GM15510 (cell line): ENCODE measurements around the gene DYNC1H1.

Experiments
- POLR2A ChIP-seq: IDR thresholded peaks from 3 replicates; pipeline ENCODE4 v1.6.1; 2011; ENCODE audit warnings: borderline replicate concordance; ENCODE audit not compliant: insufficient read length; ENCODE audit errors: extremely low read depth

The DYNC1H1 gene

DNA sequence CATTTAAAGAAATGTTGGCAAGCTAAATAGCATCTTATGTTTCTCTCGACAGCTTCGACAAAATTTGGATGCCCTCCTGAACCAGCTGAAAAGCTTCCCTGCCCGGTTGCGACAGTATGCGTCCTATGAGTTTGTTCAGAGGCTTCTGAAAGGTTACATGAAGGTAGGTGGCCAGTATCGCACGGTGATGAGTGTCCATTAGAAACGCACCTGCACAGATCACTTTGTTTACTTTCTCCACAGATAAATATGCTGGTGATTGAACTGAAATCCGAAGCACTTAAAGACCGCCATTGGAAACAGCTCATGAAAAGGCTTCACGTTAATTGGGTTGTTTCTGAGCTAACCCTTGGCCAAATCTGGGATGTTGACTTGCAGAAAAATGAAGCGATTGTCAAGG, 36.5 kb downstream of the DYNC1H1 start:
- TF ChIP-seq POLR2A: no peak

DNA sequence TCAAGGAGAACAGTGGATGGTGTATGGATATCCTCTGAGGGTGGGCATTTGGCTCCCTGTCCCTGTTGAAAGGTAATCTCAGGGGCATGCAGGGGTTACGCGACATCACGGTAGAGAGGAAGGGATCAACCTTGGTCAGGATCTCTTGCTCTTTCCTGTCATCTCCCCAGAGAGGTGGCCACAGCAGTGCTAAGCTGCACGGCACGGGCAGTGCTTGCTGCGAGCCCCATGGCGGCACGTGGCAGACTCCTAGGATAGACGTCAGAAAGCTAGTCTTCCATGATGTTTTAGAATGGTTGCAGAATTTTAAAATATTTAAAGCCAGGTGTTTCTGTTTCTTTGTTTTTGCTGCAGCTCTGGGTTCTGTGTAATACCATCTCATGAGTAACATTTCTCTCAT, 41.0 kb downstream of the DYNC1H1 start:
- no peak for TF ChIP-seq POLR2A

DNA sequence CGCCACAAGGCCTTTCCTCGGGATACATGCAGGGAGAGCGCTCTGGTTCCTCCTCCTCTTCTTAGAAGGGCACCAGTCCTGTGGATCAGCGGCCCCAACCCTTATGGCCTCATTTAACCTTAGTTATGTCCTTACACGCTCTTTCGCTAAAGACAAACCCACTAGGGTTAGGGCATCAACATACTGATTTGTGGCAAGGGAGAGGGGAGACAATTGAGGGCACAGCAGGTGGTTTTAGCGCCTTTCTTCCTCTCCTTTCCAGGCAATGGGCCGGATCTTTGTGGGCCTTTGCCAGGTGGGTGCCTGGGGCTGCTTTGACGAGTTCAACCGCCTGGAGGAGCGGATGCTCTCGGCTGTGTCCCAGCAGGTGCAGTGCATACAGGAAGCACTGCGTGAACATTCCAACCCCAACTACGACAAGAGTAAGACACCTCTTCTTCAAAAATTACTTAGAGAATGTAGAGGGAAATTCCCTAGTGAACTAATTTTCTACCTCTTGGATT, 43.6 kb downstream of the DYNC1H1 start:
- no peak for TF ChIP-seq POLR2A

DNA sequence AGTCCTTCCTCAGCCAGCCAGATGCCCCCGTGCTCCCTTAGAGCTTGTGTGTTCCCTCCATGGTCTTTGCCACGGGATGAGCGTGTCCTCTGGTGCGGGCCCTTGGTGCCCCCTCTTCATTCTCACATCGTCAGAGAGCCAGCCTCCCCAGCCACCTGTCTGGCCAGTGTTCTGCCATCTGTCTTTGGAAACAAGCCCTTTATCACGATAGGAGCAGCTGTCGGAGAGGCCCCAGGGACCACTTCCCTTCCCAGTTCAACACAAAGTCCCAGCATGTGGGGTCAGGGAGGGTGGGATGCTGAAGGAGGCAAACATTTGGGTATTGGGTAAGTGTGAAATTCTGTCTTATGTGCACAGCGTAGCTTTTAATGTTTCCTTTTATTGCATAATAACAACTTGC, 44.5 kb downstream of the DYNC1H1 start:
- no peak for TF ChIP-seq POLR2A

DNA sequence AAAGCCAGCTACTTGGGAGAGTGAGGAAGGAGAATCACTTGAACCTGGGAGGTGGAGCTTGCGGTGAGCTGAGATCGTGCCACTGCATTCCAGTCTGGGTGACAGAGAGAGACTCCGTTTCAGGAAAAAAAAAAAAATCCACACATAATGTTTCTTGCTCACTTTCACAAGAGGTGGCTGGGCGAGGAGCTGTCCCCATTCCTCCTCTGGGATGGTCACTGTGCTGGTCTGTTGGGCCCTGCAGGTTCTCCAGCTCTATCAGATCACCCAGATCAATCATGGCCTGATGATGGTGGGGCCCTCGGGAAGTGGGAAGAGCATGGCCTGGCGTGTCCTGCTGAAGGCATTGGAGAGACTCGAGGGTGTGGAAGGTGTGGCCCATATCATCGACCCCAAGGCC, 47.3 kb downstream of the DYNC1H1 start:
- TF ChIP-seq POLR2A: no peak

DNA sequence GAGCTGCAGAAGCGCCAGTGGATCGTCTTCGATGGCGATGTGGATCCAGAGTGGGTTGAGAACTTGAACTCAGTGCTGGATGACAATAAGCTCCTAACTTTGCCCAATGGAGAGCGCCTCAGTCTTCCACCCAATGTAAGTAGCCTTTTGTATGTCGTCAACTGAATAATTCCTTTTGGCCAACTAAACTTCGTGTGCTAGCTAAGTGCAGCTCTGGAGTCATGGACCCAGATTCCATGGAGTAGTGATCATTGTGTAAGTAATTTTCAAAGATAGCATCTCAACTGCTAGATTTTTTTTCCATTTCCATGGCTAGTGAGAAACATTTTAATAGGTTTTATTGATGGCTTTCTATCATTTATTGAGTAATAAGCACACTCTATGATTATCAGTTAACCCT, 48.0 kb downstream of the DYNC1H1 start:
- TF ChIP-seq POLR2A: no peak

DNA sequence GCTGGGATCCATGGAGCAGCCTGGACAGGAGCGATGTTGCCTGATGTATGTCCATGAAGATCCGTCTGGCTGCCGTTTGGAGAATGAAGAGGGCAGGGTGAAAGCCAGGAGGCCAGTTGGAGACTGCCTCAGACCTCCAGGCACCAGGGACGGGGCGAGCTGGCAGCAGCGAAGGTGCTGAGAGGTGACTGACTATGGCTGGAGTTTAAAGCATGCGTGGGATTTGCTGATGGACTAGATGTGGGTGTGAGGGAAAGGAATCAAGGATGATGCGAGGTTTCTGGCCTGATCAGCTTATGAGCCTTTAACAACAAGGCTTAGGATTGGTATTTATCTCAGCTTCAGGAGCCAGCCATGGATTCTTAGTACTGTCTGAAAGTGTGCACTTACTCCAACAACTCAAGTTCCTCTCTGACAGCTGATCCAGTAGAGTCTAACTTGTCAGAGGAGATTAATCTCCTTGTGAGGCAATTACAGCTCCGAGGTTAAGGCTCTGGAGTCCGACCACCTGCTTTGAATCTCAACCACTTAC, 49.4 kb downstream of the DYNC1H1 start:
- TF ChIP-seq POLR2A: no peak

DNA sequence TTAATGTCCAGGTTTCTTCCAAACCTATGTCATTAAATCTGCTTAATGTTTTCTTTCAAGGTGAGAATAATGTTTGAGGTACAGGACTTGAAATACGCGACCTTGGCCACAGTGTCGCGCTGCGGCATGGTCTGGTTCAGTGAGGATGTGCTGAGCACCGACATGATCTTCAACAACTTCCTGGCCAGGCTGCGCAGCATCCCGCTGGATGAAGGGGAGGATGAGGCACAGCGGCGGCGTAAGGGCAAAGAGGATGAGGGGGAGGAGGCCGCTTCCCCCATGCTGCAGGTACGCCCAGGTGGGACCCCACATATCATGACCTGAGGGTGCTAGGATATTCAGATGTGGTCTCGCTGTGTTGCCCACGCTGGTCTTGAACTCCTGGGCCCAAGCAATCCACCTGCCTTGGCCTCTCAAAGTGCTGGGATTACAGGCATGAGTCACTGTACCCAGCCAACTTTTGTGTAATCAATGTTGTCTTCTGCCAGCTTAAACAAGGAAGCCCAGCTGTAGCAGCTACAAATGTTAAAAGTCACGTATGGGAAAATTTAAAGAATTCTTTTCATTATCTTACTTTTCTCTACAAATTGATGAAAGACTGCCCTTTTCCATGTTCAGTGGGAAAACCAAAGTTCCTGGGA, 50.8 kb downstream of the DYNC1H1 start:
- no peak for TF ChIP-seq POLR2A

DNA sequence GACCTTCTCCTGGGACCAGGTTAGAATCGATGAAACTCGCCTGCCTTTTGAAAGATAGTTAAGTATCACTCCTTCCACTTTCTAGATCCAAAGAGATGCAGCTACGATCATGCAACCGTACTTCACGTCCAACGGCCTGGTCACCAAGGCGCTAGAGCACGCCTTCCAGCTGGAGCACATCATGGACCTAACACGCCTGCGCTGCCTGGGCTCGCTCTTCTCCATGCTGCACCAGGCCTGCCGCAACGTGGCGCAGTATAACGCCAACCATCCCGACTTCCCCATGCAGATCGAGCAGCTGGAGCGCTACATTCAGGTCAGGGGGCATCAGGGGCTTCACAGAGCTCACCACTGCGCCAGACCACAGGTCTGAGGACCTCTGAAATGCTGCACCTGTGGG, 51.4 kb downstream of the DYNC1H1 start:
- TF ChIP-seq POLR2A: no peak

DNA sequence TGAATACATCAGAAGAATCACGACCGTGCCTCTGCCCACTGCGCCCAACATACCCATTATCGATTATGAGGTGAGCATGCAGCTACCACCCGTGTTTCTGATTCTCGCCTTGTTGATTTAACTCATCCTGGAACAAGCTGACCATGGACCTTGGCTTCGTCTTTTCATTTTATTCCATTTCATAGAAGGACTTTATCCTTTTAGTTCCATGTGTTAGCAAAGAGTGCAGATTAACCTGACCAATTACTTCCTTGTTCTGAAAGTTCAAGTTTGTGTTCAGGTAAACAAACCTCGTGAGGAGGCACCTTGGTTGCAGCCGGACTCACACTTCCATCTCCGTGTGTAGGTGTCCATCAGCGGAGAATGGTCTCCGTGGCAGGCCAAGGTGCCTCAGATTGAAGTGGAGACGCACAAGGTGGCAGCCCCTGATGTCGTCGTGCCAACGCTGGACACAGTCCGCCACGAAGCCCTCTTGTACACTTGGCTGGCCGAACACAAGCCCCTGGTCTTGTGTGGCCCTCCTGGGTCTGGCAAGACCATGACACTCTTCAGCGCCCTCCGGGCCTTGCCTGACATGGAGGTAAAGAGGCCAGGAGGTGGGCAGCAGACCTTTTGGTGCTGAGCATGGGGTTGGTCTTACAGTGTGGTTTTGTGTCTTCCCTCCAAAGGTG, 52.2 kb downstream of the DYNC1H1 start:
- no peak for TF ChIP-seq POLR2A

DNA sequence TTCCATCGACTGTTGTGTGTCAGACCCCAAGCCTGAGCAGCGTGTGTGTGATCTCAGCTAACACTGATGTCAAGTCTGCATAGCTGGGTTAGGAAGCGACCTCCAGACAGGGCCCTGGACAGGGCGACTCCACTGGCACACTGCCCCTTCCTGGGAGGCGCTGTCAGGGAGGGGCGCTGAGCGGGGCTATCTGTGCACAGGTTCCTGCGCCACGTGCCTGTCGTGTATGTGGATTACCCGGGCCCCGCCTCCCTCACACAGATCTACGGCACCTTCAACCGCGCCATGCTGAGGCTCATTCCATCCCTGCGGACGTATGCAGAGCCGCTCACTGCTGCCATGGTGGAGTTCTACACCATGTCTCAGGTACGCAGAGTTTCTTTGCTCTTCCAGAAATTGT, 53.9 kb downstream of the DYNC1H1 start:
- no peak for TF ChIP-seq POLR2A

DNA sequence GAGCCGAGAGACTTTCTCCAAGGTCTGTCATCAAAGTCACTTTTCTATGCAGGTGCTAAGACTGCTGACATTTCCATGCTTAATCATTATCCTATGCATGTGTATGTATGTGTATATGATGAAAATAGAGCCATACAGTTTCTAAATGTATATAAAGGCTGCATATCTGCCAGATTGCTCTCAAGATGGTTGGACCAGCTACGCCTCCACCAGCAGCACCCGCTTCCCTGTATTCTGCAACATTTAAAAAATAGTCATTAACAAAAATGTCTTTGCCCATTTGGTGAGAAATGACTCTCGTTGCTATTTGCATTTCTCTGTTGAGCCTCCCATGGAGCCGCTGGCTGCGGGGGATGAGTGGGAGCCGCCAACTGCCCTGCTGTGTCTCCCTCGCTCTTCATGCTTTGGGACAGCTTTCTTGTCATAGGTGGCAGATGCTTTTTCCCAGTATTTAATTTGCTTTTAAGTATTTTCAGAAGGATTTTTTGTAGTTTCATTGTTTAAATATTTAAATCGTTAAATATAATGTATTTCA, 54.7 kb downstream of the DYNC1H1 start:
- TF ChIP-seq POLR2A: no peak

DNA sequence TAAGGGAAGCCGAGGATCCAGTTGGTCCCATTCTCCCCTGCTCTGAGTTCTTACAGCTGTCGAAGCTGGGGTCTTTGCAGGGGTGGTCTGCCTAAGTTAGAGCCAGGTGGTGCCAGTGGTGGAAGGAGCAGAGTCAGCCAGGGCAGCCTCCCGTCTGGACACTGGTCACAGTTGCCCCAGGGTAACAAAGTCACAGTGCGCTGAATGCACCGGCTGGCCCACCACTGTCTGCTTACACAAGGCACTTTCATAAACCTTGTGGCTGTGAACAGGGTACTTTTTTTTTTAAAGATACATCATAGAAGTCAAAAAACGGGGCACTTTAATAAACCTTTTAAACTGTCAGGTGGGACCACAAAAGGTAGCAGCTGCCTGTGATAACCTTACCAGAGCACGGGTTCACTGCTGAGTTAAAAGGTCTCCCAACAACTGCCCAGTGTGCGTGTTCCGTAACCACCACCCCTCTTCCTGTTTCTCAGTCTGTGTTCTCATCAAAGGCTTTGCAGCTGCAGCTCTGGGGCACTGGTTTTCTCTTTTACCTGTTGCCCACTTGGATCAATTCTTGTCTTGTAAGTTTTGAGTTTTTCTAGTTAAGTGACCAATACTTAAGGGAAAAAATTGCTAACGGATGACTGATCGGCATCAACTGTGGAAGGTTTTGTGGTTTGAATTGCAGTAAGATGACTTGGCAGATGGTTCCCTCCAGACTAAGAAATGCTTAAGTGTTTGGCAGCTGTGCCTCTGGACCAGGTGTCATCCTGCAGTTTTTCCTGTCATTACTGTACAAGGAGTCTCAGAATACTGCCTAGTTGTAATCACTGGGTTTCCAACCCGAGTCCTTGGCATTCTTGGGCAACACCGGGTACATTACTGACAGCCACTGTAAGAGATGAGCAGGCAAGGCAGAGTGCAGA, 55.9 kb downstream of the DYNC1H1 start:
- TF ChIP-seq POLR2A: no peak

DNA sequence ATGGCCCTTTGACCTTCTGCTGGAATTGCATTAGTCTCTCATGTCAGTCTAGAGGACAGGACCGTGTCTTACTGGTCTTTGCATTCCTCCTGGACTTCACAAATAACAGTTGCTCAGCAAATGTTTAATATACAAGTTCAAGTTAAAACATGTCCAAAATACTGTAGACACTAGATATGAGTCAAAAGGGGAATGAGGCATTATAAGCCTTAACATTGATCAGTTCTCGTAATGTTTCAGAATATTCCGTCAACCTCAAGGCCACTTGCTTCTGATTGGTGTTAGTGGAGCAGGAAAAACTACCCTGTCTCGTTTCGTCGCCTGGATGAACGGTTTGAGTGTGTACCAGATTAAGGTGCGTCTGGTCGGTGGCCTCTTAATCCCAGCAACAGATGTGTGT, 62.6 kb downstream of the DYNC1H1 start:
- TF ChIP-seq POLR2A: no peak

DNA sequence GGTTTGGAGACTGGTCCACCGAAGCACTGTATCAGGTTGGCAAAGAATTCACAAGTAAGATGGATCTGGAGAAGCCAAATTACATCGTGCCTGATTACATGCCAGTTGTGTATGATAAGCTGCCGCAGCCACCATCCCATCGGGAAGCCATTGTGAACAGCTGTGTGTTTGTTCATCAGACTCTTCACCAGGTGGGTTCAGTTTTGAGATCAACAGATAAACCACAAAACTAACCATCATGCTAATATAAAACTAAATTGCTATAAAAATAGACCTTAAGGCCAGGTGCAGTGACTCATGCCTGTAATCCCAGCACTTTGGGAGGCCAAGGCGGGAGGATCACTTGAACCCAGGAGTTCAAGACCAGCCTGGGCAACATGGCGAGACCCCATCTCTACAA, 63.6 kb downstream of the DYNC1H1 start:
- TF ChIP-seq POLR2A: no peak
